Transverse colon (tissue), 3 donors: ENCODE measurements around the gene STEAP1B.

Experiments used
- CTCF ChIP-seq, 5 experiments: fragments of 200-600 bp in 3 of 5; fragments of 450-650 bp in 2 of 5; sonication (generic) in 3 of 5; IDR thresholded peaks; 1 replicate in 2 of 5; 2 replicates in 3 of 5; pipeline ENCODE4 v1.5.1; 2016 to 2017; ENCODE audit warnings: antibody characterized with exemption in 5 of 5, inconsistent platforms in 3 of 5, mild to moderate bottlenecking in 2 of 5, moderate library complexity in 1 of 5
- EP300 ChIP-seq: sonication (generic); formaldehyde crosslinking; IDR thresholded peaks from one replicate; pipeline ENCODE4 v1.6.1; 2017; ENCODE audit warnings: antibody characterized with exemption, low read depth
- POLR2A ChIP-seq: fragments of 450-650 bp; IDR thresholded peaks from one replicate; pipeline ENCODE4 v1.6.1; 2016; ENCODE audit warnings: antibody characterized with exemption, mild to moderate bottlenecking, moderate library complexity

- TF ChIP-seq CTCF (IDR thresholded peaks at IDR 0.05): no peak
- no peak for TF ChIP-seq POLR2A
- no peak for TF ChIP-seq EP300
Observed at GRCh38 chr7:22499044-22499443, 944 bp downstream of the STEAP1B start.
